Keratinocyte (primary cell): ENCODE measurements around the gene LBHD1. TPM values are rescaled to one million over a fixed set of nuclear protein-coding genes. Genes with fewer than 3 reads are reported as not detected.

Experiments used
- DNase-seq: peaks from one replicate; pipeline ENCODE4 v3.0.0-alpha.2; 2011; ENCODE audit warnings: low read depth, missing footprints, low spot score
- FAIRE-seq: peaks from 2 replicates; lab custom pipeline; 2011; peaks lifted over from hg19 to GRCh38; lab: Jason Lieb, UNC
- H2AFZ ChIP-seq: 2 replicates; pipeline ENCODE4 v1.6.0; 2012; ENCODE audit warnings: low read length, control low read depth, inconsistent platforms; ENCODE audit not compliant: control insufficient read depth
- H3K27ac ChIP-seq: 2 replicates; pipeline ENCODE4 v1.5.1; 2011; ENCODE audit warnings: low read length; ENCODE audit not compliant: control insufficient read depth, insufficient read depth
- H3K27me3 ChIP-seq: 3 replicates; pipeline ENCODE4 v1.6.0; 2011; ENCODE audit warnings: low read length; ENCODE audit not compliant: control insufficient read depth, insufficient read depth; ENCODE audit errors: extremely low read depth
- H3K36me3 ChIP-seq, 2 experiments: 2 replicates in 1 of 2; 3 replicates in 1 of 2; pipeline ENCODE4 v1.5.1; 2011; ENCODE audit warnings: low read length in 2 of 2, mild to moderate bottlenecking in 1 of 2; ENCODE audit not compliant: control insufficient read depth in 2 of 2, insufficient read depth in 2 of 2; ENCODE audit errors: extremely low read depth in 1 of 2
- H3K4me1 ChIP-seq: 3 replicates; pipeline ENCODE4 v1.5.1; 2011; ENCODE audit warnings: low read length; ENCODE audit not compliant: control insufficient read depth, insufficient read depth; ENCODE audit errors: extremely low read depth
- H3K4me2 ChIP-seq: 3 replicates; pipeline ENCODE4 v1.6.0; 2011; ENCODE audit warnings: low read depth, low read length; ENCODE audit not compliant: control insufficient read depth, insufficient read depth; ENCODE audit errors: extremely low read depth
- H3K4me3 ChIP-seq, 3 experiments: fragments of 200-600 bp in 1 of 3; sonication (generic) in 1 of 3; 2 replicates in 2 of 3; 3 replicates in 1 of 3; pipeline ENCODE4 v1.5.1; 2011 to 2016; ENCODE audit warnings: low read length in 3 of 3, mild to moderate bottlenecking in 3 of 3, control low read depth in 2 of 3, inconsistent platforms in 1 of 3, low read depth in 1 of 3, mixed read lengths in 1 of 3, mixed run types in 1 of 3, moderate library complexity in 1 of 3; ENCODE audit not compliant: control insufficient read depth in 2 of 3, insufficient read depth in 2 of 3; ENCODE audit errors: extremely low read depth in 1 of 3
- H3K79me2 ChIP-seq: 2 replicates; pipeline ENCODE4 v1.6.0; 2012; ENCODE audit warnings: low read length; ENCODE audit not compliant: control insufficient read depth, insufficient read depth
- H3K9ac ChIP-seq: 3 replicates; pipeline ENCODE4 v1.6.0; 2011; ENCODE audit warnings: low read length; ENCODE audit not compliant: control insufficient read depth, insufficient read depth; ENCODE audit errors: extremely low read depth
- H3K9me1 ChIP-seq: 3 replicates; pipeline ENCODE4 v1.6.0; 2011; ENCODE audit warnings: low read length; ENCODE audit not compliant: control insufficient read depth, insufficient read depth; ENCODE audit errors: extremely low read depth
- H3K9me3 ChIP-seq: 2 replicates; pipeline ENCODE4 v1.5.1; 2012; ENCODE audit warnings: low read depth, low read length; ENCODE audit not compliant: control insufficient read depth
- H4K20me1 ChIP-seq: 3 replicates; pipeline ENCODE4 v1.6.0; 2011; ENCODE audit warnings: low read length; ENCODE audit not compliant: control insufficient read depth, insufficient read depth; ENCODE audit errors: extremely low read depth
- EZH2 ChIP-seq: IDR thresholded peaks from one replicate; pipeline ENCODE4 v1.6.1; 2012; ENCODE audit warnings: inconsistent platforms, mild to moderate bottlenecking, low read length, moderate library complexity
- dilution Hi-C: fragments of 300-500 bp; cut with MboI; formaldehyde crosslinking; loops from one replicate; pipeline ENCODE4 v1.7.0; 2020; ENCODE audit warnings: low sequenced_read_pairs; ENCODE audit not compliant: extremely low pct_ligation_motif_present
- polyA plus RNA-seq, 5 experiments: library from polyadenylated mRNA; depleted of rRNA in 3 of 5; stranded (reverse) in 3 of 5; stranded (forward) in 1 of 5; unstranded in 1 of 5; fragments of >200 nt; gene quantifications; 1 replicate in 1 of 5; 2 replicates in 3 of 5; 3 replicates in 1 of 5; pipeline versions ENCODE4 v1.2.1 to v1.2.3, GENCODE V29; 2011 to 2012; ENCODE audit warnings: missing spikeins in 2 of 5, low read depth in 1 of 5, low replicate concordance in 1 of 5
- TF ChIP-seq, protein P1 (sequence below), 3 experiments: IDR thresholded peaks in 1 of 3; conservative IDR thresholded peaks in 1 of 3; optimal IDR thresholded peaks in 1 of 3; 2 replicates in 2 of 3; 3 replicates in 1 of 3; pipeline versions ENCODE3 to v1.5.1; 2011; ENCODE audit warnings: low read length in 3 of 3, mild to moderate bottlenecking in 3 of 3, moderate library complexity in 2 of 3, control low read depth in 1 of 3, inconsistent platforms in 1 of 3; ENCODE audit not compliant: insufficient read depth in 2 of 3; ENCODE audit errors: extremely low read depth in 1 of 3

LBHD1 gene
- polyA plus RNA-seq, 1 donor (not counting 4 experiments of a cell fraction or from before 2014, with no cell fraction given): 4.9 TPM

DNA sequence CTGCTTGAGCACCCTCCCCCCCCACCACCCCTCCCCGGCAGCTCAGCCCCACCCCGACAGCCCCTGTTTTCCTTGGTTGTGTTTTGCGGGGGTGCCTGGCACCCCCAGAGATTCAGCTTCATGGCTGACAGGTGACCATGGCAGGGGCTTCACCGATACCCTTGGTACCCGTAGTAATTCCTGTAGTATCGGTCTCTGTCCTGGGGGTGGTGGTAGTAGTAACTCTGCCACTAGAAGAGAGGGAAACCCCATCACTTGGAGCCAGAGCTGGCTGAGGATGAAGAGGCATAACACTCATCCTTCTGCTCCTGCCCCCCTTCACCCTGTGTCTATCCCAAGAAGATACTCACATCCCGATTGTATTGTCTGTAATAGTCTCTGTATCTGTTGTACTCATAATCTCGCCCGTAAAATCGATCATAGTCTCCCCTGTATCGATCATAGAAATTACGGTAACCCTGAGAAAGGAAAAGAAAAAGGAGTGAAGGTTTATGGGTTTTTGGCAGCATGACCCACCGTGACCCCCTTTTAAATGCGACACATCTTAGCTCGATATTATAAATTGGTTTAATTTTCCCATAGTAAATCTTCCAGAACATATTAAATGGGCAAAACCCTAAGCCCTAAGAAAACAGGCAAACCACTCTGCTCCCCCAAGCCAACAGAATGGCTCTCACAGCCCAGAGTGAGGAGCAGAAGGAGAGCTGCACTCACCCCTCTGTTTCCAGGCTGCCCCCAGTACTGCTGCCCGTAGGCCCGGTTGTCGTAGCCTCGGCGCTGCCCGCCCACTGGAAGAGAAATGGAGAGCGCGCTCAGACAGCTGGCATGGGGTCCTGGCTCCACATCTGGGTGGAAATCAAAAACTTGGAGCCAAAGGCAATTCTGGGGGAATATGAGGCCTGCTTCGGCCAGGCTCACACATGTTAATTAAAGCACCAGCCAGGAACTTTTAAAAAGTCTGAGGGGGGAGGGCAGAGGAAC is 43.4 kb upstream of the LBHD1 start:
- H3K9me3 ChIP-seq: no peaks in the 10 kb centered on the region
- DNase-seq (no peak), FAIRE-seq (no peak)
- TF ChIP-seq, protein P1, sequence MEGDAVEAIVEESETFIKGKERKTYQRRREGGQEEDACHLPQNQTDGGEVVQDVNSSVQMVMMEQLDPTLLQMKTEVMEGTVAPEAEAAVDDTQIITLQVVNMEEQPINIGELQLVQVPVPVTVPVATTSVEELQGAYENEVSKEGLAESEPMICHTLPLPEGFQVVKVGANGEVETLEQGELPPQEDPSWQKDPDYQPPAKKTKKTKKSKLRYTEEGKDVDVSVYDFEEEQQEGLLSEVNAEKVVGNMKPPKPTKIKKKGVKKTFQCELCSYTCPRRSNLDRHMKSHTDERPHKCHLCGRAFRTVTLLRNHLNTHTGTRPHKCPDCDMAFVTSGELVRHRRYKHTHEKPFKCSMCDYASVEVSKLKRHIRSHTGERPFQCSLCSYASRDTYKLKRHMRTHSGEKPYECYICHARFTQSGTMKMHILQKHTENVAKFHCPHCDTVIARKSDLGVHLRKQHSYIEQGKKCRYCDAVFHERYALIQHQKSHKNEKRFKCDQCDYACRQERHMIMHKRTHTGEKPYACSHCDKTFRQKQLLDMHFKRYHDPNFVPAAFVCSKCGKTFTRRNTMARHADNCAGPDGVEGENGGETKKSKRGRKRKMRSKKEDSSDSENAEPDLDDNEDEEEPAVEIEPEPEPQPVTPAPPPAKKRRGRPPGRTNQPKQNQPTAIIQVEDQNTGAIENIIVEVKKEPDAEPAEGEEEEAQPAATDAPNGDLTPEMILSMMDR (optimal IDR thresholded peaks at IDR 0.05 in 1 of 3, IDR thresholded peaks at IDR 0.05 in 1 of 3, conservative IDR thresholded peaks at IDR 0.05 in 1 of 3; ENCODE audit: extremely low read depth in 1 of 3, insufficient read depth in 2 of 3, low read length in 3 of 3): no peak
- TF ChIP-seq EZH2: no peak
- no peaks in the 10 kb centered on the region for H3K9me1 ChIP-seq
- no peak overlapping the region for H3K27ac ChIP-seq
- no peak overlapping the region for H3K4me2 ChIP-seq
- no peak overlapping the region for H3K4me3 ChIP-seq
- H4K20me1 ChIP-seq: no peaks in the 10 kb centered on the region
- no peak overlapping the region for H2AFZ ChIP-seq
- H3K9ac ChIP-seq: no peak overlapping the region
- H3K4me1 ChIP-seq: no peaks in the 10 kb centered on the region
- dilution Hi-C loops: no loop called here
- H3K36me3 ChIP-seq: peaks cover 34 to 41% of the 10 kb centered on the region in 2 experiments
- H3K27me3 ChIP-seq: no peaks in the 10 kb centered on the region
- H3K79me2 ChIP-seq: peaks cover 28% of the 10 kb centered on the region

DNA sequence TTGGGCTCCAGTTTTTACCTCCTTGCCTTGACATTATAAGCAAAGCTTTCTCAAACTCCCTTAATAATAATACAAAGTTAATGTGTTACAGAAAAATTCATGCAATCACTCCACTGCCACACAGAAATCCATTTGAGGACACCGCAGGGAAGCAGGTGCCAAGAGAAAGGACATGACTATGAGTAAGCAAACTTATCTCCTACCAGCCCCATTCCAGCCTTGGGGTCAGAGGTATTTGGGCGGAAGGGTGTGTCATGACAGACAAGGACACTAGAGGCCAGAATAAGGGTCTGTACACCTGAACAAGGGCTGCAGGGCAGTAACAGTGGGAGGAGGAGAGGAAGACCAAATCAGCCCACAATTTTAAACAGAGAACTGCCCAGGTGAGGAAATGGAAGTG is 41.3 kb upstream of the LBHD1 start:
- no peak for DNase-seq
- no peaks in the 10 kb centered on the region for H3K9me1 ChIP-seq
- H3K36me3 ChIP-seq: peaks cover 26 to 34% of the 10 kb centered on the region in 2 experiments
- no peaks in the 10 kb centered on the region for H3K27me3 ChIP-seq
- no peaks in the 10 kb centered on the region for H4K20me1 ChIP-seq
- H3K4me2 ChIP-seq: no peak overlapping the region
- peaks cover 19% of the 10 kb centered on the region for H3K79me2 ChIP-seq
- no peak overlapping the region for H3K9ac ChIP-seq
- H3K9me3 ChIP-seq: no peaks in the 10 kb centered on the region
- FAIRE-seq: no peak
- dilution Hi-C loops: no loop called here
- peaks cover 17% of the 10 kb centered on the region for H3K4me1 ChIP-seq
- H2AFZ ChIP-seq: no peak overlapping the region
- H3K4me3 ChIP-seq: no peak overlapping the region
- no peak overlapping the region for H3K27ac ChIP-seq
- no peak for TF ChIP-seq EZH2
- TF ChIP-seq, protein P1 (optimal IDR thresholded peaks at IDR 0.05 in 1 of 3, IDR thresholded peaks at IDR 0.05 in 1 of 3, conservative IDR thresholded peaks at IDR 0.05 in 1 of 3; ENCODE audit: extremely low read depth in 1 of 3, insufficient read depth in 2 of 3, low read length in 3 of 3): no peak
